Jurkat, Clone E6-1 (cell line): Measurements from ENCODE around the gene TCP1. TPM values are rescaled to one million over a fixed set of nuclear protein-coding genes. Genes with fewer than 3 reads are reported as not detected.
"Not testable (repeated sequence)": the region's sequence is repeated elsewhere in the genome, so short reads cannot be mapped to it uniquely, and the experiment has no call there.

Experiments
- DNase-seq: peaks from one replicate; pipeline ENCODE4 v3.0.0-alpha.2; 2011; ENCODE audit warnings: low read depth, low spot score
- H3K4me3 ChIP-seq: 2 replicates; pipeline ENCODE4 v1.5.1; 2011; ENCODE audit warnings: mild to moderate bottlenecking, low read length, control low read depth, moderate library complexity
- polyA plus RNA-seq: library from polyadenylated mRNA; unstranded; fragments of >200 nt; gene quantifications from one replicate; pipeline ENCODE4 v1.2.1, GENCODE V29; 2012; ENCODE audit warnings: missing spikeins; ENCODE audit not compliant: insufficient read length, insufficient read depth

The TCP1 gene
- polyA plus RNA-seq, result 677 TPM

DNA sequence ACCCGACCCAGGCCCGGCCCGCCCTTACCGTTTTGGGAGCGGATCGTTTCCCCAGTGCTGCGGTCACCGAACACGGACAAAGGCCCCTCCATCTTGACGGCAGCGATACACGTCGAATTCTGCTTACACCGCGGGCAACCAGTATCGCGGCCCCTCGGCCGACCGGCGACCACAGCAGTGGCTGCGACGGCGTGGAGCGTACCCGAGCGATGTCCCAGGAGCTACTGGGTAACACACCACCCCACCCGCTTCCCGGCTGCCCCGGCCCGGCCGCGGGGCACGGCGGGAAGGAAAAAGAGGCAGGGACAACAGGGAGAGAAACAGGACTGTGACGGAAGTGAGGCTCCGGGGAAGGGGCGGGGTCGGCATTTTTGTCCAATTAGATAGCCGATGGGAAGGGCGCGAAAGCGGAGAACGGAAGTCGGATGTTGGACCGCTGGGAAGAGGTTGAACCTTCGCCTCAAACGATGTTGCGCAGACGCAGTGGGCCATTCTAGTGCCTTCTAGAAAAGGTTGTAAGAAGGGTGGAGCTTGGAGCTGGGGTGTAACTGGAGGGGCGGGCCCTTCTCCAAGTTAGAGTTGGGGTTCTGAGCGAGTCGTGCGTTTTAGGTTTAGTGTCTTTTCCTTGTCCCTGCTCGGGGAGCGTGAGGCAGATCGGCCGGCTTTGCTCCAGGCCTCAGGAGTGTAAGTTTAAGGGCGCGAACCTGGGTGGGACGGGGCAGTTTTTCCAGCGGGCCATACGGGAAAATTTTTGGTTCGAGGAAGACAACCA is at the start of gene TCP1:
Gene TCP1, minus strand, starts transcription at position 226 of the 772 bp plus-strand sequence. Its CDS starts 134 bp downstream, at position 92.
- H3K4me3 ChIP-seq, result peak within 1 kb of the TSS; percentile 98
- DNase-seq, result peak; percentile 100

DNA sequence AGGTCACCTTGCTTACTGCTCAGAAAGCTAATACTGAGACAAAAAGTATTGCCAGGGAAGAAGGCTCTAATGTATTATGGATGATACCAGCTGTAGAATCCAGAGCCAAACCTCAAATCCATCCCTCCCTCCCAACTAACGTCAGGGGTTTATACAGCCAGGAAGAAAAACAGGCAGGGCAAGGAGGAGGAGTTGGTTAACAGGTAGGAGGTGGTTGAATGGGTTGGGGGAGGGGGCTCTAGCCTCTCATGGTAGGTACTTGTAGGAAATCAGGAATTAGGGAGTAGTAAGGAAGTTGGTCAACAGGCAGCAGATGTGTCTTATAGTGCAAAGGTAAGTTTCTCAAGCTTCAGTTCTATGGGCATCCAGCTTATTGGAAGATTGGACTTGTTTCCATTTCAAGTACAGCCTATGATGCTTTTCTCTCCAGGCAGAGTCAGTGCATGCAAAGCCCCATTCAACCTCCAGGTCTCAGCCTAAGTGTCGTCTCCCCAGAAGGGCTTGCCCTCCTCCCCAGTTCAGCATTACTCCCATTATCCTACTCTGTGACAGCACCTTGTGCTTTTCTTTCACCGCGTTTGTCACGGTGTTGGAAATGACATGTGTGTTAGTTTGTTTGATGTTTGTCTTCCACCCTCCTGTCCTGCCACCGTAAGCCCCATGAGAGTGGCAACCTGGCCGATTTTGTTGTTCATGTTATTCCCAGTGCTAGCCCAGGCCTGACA is 48.8 kb upstream of the TCP1 start:
- DNase-seq, result no peak

DNA sequence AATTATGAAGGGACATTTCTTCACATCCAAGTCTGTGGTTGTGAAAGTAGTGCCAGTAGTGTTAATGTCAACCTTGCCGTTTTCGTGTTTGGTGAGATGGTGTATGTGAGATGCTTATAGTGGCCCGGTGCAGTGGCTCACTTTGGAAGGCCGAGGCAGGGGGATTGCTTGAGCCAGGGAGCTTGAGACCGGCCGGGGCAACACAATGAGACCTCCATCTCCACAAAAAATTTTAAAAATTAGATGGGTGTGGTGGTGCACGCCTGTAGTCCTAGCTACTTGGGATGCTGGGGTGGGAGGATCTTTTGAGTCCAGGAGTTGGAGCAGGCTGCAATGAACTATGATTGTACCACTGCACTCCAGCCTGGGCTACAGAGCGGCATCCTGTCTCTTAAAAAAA is 48.1 kb upstream of the TCP1 start:
- no peak for DNase-seq
- no peak overlapping the region for H3K4me3 ChIP-seq

More for the DNA sequence above, 48.8 kb upstream of the TCP1 start:
- H3K4me3 ChIP-seq, result no peak overlapping the region

DNA sequence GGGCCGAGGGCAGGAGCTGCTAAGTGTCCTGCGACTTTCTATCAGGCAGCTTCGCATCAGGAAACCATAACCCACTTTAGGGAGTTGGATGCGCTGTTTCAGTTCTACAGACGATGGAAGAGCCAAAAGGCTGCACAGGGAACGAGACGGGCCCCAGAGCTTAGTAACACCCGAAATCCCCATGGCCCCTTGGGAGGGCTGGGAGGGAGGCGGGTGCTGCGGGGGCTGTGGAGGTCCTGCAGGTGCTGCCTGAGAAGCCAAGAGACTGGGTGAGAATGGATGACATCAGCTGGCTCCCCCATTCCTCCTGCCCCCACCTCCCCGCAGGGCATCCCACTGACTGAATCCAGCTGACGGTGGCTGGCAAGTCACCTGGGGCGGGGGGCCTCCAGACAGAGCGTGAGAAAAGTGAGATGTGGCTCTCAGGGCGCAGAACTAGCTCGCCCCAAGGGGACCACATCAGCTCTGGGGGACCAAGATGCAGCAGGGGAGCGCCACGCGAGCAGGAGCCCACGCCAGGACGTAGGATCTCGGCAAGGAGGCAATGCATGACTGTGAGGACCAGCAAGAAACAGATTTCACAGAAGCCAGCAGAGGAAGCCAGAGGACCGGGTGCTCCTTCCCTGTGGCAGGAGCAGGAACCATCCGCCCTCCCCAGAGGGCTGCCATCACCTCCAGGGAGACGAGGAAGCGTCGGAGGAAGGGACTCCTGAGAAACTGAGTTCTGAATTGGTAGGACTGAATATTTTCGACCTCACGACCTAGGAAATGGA is 47.5 kb upstream of the TCP1 start:
- DNase-seq, result no peak
- H3K4me3 ChIP-seq, result no peak overlapping the region

DNA sequence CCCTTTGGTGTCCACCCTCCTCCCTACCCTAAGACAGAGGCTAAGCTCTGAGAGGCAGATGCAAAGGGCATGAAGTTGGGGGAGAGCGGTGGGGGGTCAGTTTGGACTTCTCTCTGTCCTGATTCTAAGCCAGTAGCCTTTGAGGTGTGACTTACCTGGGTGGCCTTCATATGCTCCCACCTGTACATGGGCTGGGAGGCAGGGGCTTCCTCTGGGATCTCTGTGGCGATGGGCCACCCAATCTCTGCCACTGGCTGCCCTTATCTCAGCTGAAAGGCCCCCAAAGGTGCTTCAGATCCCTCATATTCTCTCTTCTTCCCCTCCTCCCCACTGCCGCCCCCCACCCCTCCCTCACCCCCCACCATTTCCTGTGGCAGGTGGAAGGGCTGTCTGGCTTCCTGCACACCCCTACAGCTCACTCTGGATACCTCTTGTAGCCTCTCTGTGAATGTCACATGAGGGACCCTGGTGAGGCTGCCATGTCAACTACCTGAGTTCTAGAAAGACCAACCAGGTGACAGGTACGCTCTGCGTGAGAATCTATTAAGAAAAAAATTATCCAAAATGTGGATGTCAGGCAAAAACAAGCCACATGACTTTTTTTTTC is 44.7 kb upstream of the TCP1 start:
- H3K4me3 ChIP-seq, result peak overlapping the region; percentile 23
- DNase-seq, result peak; percentile 66

- H3K4me3 ChIP-seq, result peak overlapping the region; percentile 23
- no peak for DNase-seq
Measured at GRCh38 chr6:159833556-159833955, 44.2 kb upstream of the TCP1 start.

DNA sequence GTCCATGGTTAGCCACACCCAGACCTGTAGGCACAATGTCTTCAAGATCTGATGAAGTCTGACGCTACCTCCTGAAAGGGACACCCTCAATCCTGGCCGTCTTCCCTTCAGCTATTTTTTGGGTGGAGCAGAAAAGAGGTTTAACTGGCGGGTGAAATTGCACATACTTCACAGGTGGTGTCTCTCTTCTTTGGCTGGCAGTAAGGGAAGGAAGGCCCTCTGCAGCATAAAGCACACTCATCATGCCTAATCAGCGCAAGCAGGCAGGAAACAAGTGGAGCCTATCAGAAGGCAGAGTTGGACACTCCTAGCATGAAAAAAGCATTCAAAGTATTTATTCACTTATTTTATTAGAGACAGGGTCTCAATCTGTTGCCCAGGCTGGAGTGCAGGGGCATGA is 43.5 kb upstream of the TCP1 start:
- no peak overlapping the region for H3K4me3 ChIP-seq
- peak; percentile 67 for DNase-seq

DNA sequence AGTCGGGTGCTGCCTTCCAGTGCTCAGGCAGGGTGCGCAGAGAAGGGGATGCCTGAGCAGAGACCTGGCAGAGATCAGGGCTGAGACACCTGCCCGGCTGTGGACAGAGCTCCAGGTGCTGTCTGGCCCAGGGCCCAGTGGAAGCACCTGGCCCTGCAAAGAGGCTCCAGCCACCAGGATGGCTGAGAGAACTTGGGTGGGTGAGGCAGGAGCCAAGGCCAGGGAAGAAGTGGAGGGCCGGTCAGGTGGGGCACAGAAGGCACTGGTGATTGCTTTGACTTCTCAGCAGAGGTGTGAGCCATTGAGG is 41.9 kb upstream of the TCP1 start:
- DNase-seq, result no peak
- H3K4me3 ChIP-seq, result no peak overlapping the region

- H3K4me3 ChIP-seq, result no peak overlapping the region
- no peak for DNase-seq
Measured at GRCh38 chr6:159830501-159831372, 41.3 kb upstream of the TCP1 start.

GRCh38 chr6:159829526-159829925 is 40.1 kb upstream of the TCP1 start:
- no peak overlapping the region for H3K4me3 ChIP-seq
- no peak for DNase-seq

- no peak for DNase-seq
- no peak overlapping the region for H3K4me3 ChIP-seq
Measured at GRCh38 chr6:159828074-159828473, 38.7 kb upstream of the TCP1 start.

DNA sequence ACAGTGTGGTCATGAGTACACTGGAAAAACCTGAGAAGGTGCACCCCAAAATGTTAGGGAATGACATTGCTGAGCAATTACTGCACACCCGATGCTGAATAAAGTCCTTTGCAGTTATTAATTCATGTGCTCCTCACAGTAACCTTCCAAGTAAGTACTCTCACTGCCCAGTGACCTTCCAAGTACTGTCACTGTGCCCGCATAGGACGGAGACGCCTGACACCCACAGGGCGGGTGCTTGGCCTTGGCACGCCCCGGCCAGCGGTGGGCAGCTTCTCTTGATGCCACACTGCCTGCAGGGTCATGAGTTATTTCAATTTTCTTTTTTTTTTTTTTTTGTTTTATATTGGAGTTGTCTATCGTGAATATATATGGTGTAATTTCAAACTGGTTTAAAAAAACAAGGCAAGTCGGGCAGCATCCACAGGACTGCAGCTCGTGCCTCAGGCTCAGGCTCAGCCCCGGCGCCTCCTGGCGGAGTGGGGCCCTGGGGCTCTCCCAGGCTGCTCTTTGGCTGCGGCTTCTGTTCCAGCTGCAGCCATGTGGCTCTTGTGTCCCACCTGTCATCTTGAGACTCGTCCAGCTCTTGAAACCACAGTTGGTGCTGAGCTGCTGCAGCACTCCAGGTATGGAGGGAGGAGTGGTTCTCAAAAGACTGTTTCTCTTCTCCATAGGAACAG is 37.7 kb upstream of the TCP1 start:
- no peak for DNase-seq
- no peak overlapping the region for H3K4me3 ChIP-seq

DNA sequence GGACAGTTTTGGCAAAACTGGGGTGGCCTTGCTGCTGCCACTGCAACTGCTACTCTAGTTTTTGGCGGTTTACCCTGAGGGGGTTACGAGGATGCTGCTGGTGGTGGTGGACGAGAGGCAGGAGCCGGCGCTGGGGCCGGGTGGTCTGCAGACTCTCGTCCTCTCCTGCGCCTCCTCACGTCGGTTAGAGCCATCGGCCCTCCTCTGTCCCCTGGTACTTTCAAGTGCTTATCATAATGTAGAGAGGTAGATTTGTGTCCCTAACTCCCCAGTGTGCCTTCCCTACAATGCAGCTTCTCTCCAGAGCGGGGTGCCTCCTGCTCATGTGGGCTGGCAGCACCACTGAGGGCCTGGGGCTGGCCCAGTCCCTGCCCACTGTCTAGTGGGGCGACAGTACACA is 36.6 kb upstream of the TCP1 start:
- H3K4me3 ChIP-seq, result no peak overlapping the region
- no peak for DNase-seq

- DNase-seq, result not testable (repeated sequence)
Measured at GRCh38 chr6:159824690-159825089, 35.3 kb upstream of the TCP1 start.

GRCh38 chr6:159823953-159824352 is 34.6 kb upstream of the TCP1 start:
- DNase-seq, result no peak
- no peak overlapping the region for H3K4me3 ChIP-seq

More at GRCh38 chr6:159824690-159825089, 35.3 kb upstream of the TCP1 start:
- not testable (repeated sequence) for H3K4me3 ChIP-seq

- H3K4me3 ChIP-seq, result no peak overlapping the region
- DNase-seq, result no peak
Measured at GRCh38 chr6:159821726-159822125, 32.3 kb upstream of the TCP1 start.

- H3K4me3 ChIP-seq, result no peak overlapping the region
- no peak for DNase-seq
Measured at GRCh38 chr6:159821122-159821521, 31.7 kb upstream of the TCP1 start.
